ENCODE results near the gene CIC. TPM values are rescaled to one million over a fixed set of nuclear protein-coding genes. Genes with fewer than 3 reads are reported as not detected.
"Not testable (repeated sequence)": the region's sequence is repeated elsewhere in the genome, so short reads cannot be mapped to it uniquely, and the experiment has no call there.

The CIC gene
- total and polyA plus RNA-seq, 2 experiments from 2014 or later = 18.1 to 55.5 TPM

DNA sequence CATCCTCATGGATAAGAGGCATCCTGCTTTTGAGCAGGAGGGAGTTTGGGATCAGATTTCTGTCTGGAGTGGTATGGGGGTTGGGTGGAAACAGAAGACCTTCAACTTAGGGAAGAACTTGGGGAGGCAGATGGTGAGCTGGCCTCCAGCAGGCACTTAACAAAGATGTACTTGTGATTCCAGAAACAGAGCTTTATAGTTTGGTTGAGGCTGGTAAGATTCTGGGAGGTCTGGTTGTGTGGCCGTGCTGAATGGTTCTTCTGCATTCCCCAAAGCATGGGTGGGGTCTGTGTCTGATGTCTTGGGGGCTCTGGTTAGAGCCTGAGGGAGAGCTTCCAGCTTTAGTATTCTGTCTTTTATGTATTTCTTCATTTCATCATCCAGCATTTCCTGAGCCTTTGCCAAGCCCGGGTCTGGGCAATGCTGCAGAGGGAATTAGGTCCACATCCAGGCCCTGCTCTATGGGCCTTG is 61.2 kb downstream of the CIC start:
- Histone ChIP-seq H3K27me3 (no peaks in the 10 kb centered on the region), H3K36me3 (no peaks in the 10 kb centered on the region), H3K9me3 (ENCODE audit: low read depth) (no peaks in the 10 kb centered on the region), H3K27ac (no peak overlapping the region), H3K4me1 (ENCODE audit: low read depth) (peaks cover 8% of the 10 kb centered on the region), H3K4me3 (no peak overlapping the region)
- TF ChIP-seq, protein P1, sequence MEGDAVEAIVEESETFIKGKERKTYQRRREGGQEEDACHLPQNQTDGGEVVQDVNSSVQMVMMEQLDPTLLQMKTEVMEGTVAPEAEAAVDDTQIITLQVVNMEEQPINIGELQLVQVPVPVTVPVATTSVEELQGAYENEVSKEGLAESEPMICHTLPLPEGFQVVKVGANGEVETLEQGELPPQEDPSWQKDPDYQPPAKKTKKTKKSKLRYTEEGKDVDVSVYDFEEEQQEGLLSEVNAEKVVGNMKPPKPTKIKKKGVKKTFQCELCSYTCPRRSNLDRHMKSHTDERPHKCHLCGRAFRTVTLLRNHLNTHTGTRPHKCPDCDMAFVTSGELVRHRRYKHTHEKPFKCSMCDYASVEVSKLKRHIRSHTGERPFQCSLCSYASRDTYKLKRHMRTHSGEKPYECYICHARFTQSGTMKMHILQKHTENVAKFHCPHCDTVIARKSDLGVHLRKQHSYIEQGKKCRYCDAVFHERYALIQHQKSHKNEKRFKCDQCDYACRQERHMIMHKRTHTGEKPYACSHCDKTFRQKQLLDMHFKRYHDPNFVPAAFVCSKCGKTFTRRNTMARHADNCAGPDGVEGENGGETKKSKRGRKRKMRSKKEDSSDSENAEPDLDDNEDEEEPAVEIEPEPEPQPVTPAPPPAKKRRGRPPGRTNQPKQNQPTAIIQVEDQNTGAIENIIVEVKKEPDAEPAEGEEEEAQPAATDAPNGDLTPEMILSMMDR (IDR thresholded peaks at IDR 0.05; ENCODE audit: low read depth, low read length) = no peak
- peak in 1 of 2 donors; percentile 55 for DNase-seq (ENCODE audit: low read depth in 1 of 2, low spot score in 1 of 2)

DNA sequence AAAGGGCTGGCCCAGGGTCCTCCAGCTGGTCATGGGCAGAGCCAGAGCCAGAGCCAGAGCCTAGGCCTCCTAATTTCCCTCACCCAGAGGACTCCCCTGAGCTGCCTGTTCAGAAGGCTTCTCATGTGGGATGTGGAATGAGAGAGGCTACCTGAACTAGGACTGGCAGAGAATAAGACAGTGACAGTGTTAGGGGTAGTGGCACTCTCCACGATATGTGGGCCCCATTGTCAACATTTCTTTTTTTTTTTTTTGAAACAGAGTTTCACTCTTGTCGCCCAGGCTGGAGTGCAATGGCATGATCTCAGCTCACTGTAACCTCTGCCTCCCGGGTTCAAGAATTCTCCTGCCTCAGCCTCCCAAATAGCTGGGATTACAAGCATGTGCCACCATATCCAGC is 62.3 kb downstream of the CIC start:
- H3K36me3 ChIP-seq; DNase-seq (ENCODE audit: low read depth in 1 of 2, low spot score in 1 of 2); H3K4me1 ChIP-seq (ENCODE audit: low read depth); H3K9me3 ChIP-seq (ENCODE audit: low read depth); H3K27ac ChIP-seq; H3K27me3 ChIP-seq; H3K4me3 ChIP-seq: not testable (repeated sequence)

DNA sequence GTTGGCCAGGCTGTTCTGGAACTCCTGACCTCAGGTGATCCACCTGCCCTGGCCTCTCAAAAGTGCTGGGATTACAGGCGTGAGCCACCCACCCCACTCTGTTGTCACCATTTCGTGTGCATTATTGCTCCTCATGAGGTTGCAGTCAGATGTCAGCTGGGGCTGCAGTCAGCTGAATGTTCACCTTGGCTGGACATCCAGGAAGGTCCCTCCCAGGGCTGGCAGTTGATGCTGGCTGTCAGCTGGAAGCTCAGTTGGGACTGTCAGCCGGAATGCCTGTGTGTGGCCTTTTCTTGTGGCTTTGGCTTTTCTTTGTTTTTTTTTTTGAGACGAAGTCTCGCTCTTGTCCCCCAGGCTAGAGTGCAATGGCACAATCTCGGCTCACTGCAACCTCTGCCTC is 63.0 kb downstream of the CIC start:
- DNase-seq (ENCODE audit: low read depth in 1 of 2, low spot score in 1 of 2) = no peak
- H3K27ac ChIP-seq = no peak overlapping the region
- H3K4me1 ChIP-seq (ENCODE audit: low read depth) = peaks cover under 1% of the 10 kb centered on the region
- H3K4me3 ChIP-seq = no peak overlapping the region
- H3K36me3 ChIP-seq = peaks cover 11% of the 10 kb centered on the region
- no peaks in the 10 kb centered on the region for H3K27me3 ChIP-seq
- TF ChIP-seq, protein P1 (IDR thresholded peaks at IDR 0.05; ENCODE audit: low read depth, low read length) = no peak
- H3K9me3 ChIP-seq (ENCODE audit: low read depth) = no peaks in the 10 kb centered on the region

GRCh38 chr19:42333018-42333417 is 64.0 kb downstream of the CIC start:
- H3K27me3 ChIP-seq = no peaks in the 10 kb centered on the region
- TF ChIP-seq, protein P1 (IDR thresholded peaks at IDR 0.05; ENCODE audit: low read depth, low read length) = no peak
- H3K36me3 ChIP-seq = peaks cover 13% of the 10 kb centered on the region
- no peak for DNase-seq (ENCODE audit: low read depth in 1 of 2, low spot score in 1 of 2)
- H3K4me1 ChIP-seq (ENCODE audit: low read depth) = no peaks in the 10 kb centered on the region
- no peak overlapping the region for H3K27ac ChIP-seq
- no peaks in the 10 kb centered on the region for H3K9me3 ChIP-seq (ENCODE audit: low read depth)
- H3K4me3 ChIP-seq = no peak overlapping the region

- Histone ChIP-seq H3K4me1 (ENCODE audit: low read depth) (no peaks in the 10 kb centered on the region), H3K9me3 (ENCODE audit: low read depth) (no peaks in the 10 kb centered on the region), H3K27me3 (no peaks in the 10 kb centered on the region), H3K36me3 (peaks cover 13% of the 10 kb centered on the region), H3K4me3 (no peak overlapping the region), H3K27ac (no peak overlapping the region)
- no peak for DNase-seq (ENCODE audit: low read depth in 1 of 2, low spot score in 1 of 2)
- TF ChIP-seq, protein P1 (IDR thresholded peaks at IDR 0.05; ENCODE audit: low read depth, low read length) = no peak
Measured at GRCh38 chr19:42333975-42334696, 65.1 kb downstream of the CIC start.

DNA sequence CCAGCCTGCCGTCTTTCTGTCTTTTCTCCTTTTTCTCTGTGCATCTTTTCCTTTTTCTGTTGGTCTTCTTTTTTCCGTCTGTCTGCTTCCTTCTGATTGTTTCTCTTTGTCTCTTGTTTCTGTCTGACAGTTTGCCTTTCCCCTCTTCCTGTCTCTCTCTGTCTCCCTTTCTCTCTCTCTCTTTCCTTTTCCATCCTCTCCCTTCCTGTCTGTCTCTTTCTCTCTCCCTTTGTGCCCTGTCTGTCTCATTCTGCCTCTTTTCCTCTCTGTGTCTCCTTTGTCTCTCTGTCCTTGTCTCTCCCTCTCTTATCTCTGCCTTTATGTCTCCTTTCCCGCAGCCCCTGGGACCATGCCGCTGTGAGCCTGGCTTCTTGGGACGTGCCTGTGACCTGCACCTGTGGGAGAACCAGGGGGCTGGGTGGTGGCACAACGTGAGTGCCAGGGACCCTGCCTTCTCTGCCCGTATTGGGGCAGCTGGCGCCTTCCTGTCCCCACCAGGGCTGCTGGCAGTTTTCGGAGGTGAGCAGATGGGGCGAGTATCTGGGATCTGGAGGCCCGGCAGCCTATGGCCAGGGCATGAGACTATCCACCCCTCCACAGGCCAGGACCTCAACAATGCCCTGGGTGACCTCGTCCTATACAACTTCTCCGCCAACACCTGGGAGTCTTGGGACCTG is 65.8 kb downstream of the CIC start:
- H3K27me3 ChIP-seq = no peaks in the 10 kb centered on the region
- no peaks in the 10 kb centered on the region for H3K4me1 ChIP-seq (ENCODE audit: low read depth)
- H3K9me3 ChIP-seq (ENCODE audit: low read depth) = no peaks in the 10 kb centered on the region
- no peak overlapping the region for H3K27ac ChIP-seq
- TF ChIP-seq, protein P1 (IDR thresholded peaks at IDR 0.05; ENCODE audit: low read depth, low read length) = no peak
- peaks cover 13% of the 10 kb centered on the region for H3K36me3 ChIP-seq
- DNase-seq (ENCODE audit: low read depth in 1 of 2, low spot score in 1 of 2) = no peak
- no peak overlapping the region for H3K4me3 ChIP-seq
